T-helper 2 cell (primary cell): Measurements from ENCODE around the gene SRPK2.
"Not testable (repeated sequence)": the region's sequence is repeated elsewhere in the genome, so short reads cannot be mapped to it uniquely, and the experiment has no call there.

Source experiments
- DNase-seq, 5 experiments: peaks; one replicate each; pipeline versions ENCODE4 v3.0.0 to v3.0.0-alpha.2; 2012 to 2022

SRPK2 gene

DNA sequence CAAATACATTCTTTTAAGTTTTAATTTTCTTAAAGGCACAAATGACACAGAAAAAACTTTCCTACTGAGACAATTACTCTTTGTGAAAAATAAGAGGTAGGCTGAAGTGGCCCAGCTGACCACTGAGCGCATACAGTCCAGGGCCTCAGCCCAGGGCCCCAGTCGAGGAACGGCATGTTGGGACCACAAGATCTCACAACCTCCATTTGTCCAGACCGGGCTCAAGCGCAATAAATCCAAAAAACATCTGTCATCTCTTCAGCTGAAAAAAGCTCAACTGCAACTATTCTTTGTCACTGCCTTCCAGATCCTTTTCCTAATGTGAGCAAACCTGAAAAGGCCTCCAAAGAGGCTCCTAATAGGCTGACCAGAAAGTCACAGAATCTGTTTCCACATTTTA, 165.8 kb downstream of the SRPK2 start:
- no peak for DNase-seq

DNA sequence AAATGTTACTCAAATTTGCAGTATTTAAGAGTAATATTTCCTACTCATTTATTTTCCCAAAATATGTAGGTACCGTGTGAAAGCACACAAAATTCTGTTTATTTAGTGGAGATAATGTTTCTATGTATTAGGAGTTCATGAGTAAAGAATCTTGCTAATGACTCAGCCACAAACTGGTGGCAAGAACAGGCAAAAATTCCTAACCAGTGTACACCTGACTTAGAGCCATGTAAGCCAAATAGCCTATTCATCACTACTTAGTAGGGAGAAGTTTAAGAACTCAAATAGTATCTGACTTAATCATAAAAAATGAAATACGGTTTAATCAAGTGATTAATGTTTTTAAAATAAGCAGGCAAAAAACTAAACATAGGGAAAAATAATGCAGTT, 169.0 kb downstream of the SRPK2 start:
- DNase-seq, result no peak

DNA sequence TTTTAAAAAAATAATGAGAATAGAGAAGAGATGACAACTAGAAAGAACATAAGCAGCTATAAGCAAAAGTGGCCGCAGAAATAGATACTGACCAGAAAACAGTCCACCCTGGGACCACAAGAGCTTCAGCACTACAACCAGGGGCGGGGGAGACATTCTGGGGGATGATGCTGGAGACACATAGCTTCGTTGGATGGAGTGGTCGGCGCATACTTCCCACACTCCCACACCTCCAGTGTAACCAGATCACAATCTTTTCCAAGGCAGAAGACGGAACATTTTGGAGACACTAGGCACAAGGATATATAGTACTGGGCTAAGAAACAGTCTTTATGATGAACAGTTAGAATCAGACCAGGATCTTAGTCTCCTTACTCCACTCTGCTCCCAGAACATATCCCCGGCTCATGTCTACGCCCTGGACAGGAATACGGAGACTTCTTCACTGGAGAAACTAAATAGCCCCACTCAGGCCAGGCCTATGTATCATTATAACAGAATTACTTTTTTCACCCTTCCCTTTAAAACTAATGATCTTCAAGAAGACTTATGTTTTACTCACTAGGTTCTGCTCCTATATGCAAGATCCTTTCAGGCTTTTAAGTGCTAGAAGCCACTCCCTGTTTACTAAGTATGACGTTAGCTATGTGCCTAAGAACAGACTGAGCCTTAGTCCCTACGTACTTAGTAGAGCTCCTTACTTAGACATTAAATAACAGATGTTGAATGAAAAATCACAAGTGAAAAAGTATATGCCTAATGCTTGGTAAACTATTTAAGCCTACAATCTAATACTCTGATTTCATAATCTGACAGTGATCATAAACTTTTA, 169.6 kb downstream of the SRPK2 start:
- no peak for DNase-seq

DNA sequence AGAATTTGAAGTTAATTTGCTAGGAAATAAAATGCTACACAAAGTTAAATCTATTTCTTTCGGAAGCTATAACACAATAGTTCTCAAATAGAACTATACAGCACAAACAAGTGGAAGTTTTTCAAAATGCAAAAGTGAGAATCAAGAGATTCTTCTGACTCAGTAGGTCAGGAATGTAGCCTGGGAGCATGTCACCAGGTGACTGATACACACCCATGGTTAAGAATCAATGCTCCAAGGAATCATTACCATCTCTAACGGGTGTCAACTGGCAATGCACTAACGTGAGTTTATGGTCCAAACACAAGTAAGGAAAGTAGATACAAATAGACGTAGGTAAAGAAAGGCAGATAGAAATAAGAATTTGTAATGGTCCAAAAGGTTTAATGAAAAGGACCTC, 170.5 kb downstream of the SRPK2 start:
- no peak for DNase-seq

DNA sequence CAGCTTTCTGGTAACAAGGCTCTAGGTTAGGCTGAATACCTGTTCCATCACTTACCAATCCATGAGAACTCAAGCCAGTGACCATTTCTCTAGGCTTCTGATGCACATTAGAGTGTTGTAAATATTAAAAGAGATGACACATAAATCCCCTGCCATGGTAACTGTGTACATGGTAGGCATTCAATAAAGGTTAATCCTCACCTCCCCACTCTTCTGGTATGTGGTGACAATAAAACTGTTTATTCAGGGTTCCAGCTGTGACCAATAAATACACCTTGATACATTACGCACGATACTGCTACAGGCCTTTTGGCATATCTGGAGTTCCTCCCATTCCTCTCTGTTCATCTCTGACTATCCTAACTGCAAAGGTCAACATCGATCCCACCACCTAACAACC, 171.9 kb downstream of the SRPK2 start:
- no peak for DNase-seq

DNA sequence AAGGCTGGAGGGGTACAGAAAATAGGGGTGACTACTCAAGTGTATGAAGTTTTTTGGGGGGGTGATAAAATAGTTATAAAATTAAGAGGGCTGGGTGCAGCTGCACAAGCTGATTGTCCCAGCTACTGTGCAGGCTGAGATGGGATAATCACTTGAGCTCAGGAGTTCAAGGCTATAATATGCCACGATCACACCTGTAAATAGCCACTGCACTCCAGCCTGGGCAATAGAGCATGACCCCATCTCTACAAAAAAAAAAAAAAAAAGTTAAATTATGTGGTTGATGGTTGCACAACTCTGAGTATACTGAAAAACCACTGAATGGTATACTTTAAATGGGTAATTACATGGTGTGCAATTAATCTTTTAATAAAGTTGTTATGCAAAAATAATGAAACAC, 172.9 kb downstream of the SRPK2 start:
- DNase-seq, result no peak

DNA sequence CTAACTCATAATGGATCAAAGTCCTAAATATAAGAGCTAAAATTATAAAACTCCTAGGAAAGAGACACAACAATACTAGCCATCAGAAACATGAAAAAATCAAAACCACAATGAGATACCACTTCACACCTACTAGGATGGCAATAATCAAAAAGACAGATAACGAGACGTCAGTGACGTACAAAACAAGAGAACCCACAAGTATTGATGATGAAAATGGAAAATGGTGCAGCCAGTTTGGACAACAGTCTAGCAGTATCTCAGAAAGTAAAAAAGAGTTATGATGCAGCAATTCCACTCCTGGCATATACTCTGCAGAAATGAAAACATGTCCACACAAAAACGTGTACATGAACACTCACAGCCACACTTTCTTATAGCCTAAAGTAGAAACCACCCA, 173.5 kb downstream of the SRPK2 start:
- peak in 2 of 5 experiments; percentile 2 to 57 for DNase-seq

DNA sequence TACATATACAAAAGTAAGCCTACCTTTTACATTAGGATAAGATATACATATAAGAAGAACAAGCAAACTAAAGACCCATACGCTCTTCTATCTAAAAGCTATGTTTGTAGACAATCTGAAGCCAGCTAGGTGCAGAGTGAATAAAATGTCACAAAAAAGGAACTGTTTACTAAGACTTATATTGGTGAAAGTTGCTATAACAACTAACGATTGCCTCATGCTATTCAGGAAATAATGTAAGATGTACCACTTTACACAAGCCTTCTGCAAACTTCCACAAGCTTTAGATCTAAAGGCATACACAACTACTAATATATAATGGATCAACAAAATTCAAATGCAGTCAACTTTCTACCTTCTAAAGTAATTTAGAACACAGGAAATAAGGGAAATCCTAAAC, 175.1 kb downstream of the SRPK2 start:
- DNase-seq, result no peak

DNA sequence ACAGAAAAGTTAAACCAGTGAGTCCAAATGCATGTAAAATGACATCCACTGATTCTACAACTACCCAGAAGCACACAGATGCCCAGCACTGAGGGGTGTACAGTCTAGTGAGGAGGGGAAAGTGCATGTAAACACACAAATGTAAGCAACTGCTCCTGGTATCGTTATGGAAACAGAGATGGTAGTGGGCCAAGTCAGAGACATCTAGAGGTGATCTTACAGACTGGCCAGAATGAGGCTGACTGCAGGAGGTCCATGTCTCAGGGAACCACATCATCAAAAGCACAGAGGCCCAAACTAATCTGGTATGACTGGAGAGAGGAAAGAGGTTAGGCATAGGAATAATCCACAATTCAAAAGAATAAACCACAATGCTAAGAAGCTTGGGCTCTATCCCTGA, 176.5 kb downstream of the SRPK2 start:
- DNase-seq, result no peak

DNA sequence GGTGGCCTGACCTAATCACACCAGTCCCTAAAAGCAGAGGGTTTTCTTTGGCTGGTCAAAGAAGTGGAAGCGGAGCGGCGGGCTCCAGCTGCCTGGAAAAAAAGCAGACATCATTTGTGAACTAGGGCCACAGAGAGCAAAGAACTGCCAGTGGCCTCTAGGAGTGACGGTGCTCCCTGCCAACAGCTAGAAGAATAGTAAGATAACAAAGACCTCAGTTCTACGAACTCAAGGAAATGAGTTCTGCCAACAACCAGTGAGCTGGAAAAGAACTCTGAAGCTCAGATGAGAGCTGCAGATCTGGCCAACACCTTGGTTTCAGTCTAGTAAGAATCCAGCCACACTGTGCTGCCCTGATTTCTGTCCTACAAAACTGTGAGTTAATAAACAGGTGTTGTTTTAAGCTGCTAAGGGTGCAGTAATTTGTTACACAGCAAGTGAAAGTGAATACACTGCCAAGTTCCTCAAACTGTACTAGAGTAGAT, 178.0 kb downstream of the SRPK2 start:
- peak in 1 of 5 experiments; percentile 29 for DNase-seq

DNA sequence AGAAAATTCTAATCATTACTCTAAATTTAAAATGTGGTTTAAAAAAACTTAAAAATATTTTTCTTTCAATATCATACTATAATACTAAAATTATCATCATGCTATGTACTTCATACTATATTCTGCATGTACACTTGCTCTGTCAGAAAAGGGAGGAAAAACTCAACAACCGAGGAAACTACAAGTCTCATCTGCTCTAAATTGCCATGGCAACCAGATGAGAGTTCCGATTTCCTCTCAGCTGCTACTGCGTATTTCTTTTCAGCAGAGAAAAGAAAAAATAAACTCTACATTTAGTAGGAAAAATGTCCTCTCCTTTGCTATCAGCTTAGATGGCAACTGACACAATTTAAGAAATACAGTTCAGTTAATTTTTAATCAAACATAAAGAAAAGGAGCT, 178.9 kb downstream of the SRPK2 start:
- DNase-seq, result peak in 1 of 5 experiments; percentile 37

DNA sequence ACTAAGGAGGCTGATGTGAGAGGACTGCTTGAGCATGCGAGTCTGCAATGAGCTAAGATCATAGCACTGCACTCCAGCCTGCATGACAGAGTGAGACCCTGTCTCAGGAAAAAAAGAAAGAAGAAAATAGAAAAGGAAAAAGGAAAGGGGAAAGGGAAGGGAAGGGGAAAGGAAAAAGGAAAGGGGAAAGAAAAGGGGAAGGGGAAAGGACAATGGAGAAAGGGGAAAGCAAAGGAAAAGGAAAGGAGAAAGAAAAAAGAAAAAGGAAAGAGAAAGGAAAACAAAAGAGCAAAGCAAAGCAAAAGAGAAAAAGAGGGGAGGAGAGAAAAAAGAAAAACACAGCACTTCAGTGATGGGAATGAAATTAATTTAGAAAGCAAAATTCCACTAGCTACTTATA, 179.3 kb downstream of the SRPK2 start:
- DNase-seq, result no peak

DNA sequence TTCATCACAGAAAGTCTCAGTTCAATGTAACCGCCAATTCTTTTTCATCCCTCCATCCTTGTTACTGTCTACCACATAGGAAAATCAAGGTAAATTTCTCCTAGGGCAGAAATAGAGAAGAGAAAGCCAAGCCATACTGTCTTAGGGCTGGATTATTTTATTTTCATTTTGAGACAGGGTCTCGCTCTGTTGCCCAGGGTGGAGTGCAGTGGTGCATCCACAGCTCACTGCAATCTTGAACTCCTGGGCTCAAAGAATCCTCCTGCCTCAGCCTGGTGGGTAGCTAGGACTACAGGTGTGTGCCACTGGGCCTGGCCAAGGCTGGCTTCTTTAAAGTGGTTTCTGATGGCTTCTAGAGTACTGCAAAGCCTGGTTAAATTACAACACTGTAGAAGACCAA, 181.7 kb downstream of the SRPK2 start:
- DNase-seq, result no peak

DNA sequence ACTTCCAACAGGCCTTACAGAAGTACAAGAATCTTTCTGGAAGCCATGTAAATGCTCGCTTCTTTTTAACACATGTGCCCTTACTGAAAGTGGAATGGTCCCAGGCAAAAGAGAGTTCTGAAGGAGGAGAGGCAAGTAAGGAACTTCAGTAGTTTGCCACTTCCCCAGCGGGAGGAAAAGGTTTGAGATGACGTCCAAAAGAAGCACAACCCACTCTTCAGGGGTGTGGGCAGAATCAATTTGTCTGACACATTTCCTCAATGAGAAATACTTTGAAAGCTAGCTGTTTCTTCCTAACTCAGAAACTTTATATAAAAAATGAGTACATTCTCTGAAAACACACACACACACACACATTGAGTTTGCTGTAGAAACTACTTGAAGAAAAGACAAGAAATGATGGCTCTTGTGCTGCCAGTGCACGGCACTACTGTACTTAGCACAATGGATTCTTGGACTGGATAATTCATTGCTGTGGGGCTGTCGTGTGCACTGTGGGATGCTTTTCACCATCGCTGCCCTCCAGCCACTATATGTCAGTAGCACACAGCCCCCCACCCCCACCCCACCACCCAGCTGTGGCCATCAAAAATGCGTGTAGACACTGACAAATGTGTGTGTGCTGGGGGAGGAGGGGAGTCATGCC, 183.0 kb downstream of the SRPK2 start:
- DNase-seq, result peak in 2 of 5 experiments; percentile 7 to 60

DNA sequence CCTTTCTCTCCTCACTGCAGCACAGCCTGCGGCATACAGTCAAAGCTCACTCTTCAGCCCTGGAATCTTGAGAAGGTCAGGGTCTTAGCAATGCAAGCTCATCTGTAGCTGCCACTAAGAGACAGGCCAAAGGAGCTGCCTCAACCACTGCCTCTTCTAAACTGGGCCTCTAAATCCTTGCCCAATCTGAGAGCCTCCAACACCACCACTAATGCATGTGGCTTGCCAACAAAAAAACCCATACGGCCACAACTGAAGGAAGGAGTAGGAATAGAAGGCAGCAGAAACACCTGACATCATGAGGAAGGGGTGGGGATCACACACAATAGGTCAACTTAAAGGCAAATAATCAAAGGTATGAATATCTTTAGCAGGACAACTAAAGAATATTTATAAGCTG, 183.8 kb downstream of the SRPK2 start:
- DNase-seq, result no peak

DNA sequence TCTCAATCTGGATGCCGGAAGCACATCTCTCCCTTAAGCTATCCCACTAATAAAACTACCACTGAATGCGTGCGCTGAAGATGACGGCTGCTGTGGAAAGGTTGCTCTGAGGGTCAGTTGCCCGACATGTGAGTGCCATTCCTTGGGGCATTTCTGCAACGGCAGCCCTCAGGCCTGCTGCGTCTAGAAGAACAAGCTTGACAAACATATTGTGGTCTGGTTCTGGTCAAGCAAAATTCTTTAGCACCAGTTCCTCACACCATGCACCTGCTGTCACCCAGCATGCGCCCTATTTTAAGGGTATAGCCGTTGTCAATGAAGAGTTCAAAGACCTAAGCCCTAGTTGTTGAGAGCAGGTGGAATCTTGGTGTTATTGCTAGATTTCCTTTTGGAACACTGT, 184.2 kb downstream of the SRPK2 start:
- DNase-seq, result no peak

DNA sequence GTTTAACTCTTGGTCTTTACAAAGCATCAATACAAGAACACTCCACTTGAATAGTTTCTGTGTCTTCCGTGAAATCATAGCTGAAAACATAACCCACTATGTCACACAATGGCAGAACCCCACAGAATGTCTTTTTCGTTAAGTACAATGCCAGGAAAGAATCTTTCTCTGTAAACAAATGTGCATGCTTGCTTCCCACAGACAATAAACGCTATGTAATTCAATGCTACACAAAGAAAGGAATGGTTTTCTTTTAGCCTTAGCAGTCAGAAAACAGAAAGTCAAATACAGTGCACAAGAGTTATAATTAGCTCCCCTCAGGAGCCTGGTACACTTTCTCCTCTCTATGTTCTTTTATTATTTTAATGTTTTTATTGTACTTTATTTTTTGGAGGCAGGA, 186.1 kb downstream of the SRPK2 start:
- no peak for DNase-seq

DNA sequence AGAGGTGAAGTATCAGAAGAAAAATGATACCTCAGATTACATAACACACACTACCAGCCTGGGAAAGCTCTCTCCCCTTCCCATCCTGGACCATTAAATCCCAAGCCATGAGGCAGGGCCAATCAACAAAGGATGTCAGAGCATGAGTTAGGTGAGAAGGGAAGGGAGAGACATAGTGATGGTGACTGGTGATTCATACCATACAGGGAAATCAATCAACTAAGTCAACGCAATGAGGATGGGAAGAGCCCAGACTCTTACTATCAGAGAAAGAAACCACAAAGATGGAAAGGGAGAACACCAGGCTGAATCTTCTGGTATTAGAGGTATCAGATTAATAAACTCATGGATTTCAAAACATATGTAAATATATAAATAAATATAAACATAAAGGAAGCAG, 189.3 kb downstream of the SRPK2 start:
- DNase-seq, result no peak

DNA sequence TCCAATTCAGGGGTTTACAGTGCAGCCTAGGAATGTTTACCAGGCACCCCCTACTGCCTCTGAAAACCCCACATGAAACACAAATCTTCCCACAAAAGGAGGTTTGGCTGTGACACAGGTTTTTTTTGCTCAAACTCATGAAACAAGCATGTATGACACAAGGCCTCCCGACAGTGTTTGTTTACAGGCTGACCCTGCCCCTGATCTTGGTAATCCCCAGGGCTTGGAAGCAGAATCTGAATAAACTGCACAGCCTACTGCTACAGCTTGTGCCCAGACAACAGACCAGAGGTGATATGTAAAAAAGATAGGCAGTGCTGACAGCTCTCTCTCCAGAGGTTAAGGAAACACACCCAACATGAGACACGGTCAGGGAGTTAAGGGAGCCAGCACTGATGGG, 190.5 kb downstream of the SRPK2 start:
- DNase-seq, result no peak

DNA sequence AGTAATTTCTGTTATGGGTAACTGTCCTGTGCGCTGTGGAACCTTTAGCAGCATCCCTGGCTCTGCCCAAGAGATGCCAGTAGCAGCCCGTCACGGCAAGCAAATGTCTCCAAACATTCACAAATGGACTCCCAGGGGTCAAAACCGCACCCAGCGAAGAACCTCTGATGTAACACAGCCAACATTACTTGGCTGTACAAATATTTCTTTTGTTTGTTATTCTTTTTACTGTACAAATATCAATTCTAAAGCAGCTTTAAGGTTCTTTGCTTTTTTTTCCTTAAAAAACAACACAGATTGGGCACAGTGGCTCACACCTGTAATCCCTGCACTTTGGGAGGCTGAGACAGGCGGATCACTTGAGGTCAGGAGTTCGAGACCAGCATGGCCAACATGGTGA, 192.2 kb downstream of the SRPK2 start:
- no peak for DNase-seq

DNA sequence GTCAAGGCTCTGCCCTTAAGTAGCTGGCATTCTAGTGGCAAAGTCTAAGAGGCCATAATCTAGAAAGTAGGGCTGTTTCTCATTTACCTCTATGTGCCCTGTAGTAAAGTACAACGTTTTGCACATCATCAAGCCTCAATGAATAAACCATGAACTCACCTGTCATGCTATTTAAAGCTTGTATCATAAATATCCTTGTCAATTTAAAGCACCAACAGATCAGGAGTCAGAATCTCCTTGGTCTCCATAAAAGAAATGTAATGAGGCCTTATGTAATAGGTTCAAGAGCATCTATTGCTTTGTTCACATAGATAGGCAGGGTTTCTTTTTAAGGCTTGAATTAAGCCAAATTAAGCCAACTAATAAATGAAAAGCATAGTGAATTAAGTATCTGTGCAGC, 192.8 kb downstream of the SRPK2 start:
- no peak for DNase-seq

DNA sequence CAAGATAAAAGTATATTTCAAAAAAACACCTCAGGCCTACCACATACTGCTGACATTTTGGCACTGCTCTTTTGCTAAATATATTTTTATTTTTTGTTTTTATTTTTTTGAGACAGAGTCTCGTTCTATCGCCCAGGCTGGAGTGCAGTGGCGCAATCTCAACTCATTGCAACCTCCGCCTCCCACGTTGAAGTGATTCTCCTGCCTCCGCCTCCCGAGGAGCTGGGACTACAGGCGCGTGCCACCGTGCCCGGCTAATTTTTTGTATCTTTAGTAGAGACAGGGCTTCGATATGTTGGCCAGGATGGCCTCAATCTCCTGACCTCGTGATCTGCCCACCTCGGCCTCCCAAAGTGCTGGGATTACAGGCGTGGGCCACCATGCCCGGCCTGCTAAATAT, 193.8 kb downstream of the SRPK2 start:
- DNase-seq, result not testable (repeated sequence)

DNA sequence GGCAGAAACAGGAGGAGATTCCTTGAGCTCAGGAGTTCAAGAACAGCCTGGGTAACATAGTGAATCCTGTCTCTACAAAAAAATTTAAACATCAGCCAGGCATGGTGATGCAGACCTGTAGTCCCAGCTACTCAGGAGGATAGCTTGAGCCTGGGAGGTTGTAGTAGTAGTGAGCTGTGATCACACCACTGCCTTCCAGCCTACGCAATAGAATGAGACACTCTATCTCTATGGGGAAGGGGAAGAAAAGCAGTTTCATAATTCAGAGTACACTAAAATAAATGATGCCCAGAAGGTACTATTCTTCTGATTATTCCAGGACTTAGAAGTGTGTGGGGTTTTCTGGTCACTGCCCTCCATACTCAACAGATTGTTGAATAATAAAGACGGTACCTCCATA, 197.4 kb downstream of the SRPK2 start:
- no peak for DNase-seq

DNA sequence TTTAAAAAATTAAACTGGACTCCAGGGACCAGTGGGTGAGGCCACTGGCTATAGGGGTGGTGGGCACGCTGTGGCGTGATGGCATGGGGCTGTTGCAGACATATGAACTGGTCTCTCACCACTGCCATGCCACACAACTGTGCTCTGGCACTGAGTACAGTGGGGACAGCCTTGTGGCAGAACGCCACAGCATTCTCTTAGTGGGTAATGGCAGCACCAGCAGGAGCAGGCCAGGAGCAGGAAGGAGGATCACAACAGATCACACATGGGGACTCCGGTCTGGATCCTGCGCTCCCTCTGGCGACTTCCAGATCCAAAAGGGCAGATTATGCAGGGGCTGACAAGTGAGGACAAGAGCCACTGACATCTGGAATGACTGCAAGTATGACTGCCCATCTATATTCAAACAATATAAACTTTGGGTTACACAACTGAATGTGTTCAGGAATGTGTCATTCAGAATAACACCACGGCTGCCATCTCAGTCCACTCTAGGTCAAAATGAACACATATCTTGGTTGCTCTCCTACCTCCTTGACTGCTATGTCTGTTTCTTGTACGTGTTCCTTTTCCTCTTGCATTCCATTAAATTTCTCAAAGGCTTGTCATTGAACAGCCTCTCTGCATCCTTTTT, 198.7 kb downstream of the SRPK2 start:
- no peak for DNase-seq
